EL (cell line): ENCODE measurements around the gene LMO4.
A peak's percentile ranks its signal among the peaks of the same experiment; 100 is the strongest.

ENCODE experiments used
- DNase-seq: peaks from one replicate; pipeline ENCODE4 v3.0.0-alpha.2; 2016

Gene LMO4

DNA sequence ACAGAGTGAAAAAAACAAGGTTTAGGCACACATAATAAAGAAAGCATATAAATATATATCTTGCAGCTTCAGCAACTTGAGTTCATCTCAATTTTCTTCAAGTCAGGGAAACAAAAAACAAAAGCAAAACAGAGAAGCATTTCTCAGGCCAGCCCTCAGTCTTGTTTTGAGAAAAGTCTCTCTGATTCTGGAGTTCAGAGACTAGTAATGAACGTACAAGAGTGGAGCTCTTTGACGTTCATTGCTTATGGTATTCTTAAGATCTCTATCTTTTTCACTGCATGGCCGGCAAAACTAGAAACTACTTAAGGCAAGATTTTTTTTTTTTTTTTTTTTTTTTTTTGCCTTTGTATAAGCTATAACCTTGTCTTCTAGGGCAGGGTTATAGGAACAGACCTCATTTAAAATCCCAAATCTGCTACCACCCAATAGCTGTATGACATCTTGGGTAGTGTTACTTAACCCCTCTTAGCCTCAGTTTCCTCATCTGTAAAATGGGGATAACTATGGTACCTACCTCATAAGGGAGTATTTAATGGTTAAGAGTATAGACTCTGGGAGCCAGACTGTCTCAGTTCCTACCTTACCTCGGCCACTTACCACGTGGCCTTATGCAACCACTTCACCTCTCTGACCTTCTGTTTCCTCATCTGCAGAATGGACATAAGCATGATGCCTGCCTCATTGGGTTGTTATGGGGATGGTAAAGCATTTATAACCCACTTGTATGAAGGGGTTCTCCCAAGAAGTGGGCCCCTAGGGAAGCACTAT, 33.6 kb downstream of the LMO4 start:
- DNase-seq: no peak

DNA sequence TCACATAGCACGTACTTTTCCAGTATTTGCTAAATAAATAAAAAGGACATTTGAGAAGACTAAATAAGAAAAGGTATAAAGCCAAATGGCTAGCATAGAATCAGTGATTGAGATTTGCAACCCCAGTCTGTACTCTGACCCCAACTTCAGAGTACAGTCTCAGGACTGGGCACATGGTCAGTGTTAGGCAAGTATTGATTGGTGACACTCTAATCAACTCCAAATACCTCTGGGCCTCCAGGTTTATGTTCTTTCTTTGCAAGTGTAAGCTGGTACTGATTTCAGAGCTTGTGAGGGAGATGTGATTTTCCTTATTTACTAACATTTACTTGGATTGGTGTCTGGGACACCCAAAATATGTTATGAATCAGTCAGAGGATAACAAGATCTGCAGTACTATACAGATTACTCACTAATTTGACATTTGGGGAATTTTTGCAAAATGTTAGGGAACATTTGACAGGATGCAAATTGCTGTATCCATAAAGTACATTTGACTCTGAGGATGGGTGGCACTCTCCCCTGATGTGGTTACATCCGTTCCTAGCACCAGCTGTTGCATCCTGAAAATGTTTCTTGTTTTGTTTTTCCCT, 34.2 kb downstream of the LMO4 start:
- DNase-seq: peak; percentile 35

DNA sequence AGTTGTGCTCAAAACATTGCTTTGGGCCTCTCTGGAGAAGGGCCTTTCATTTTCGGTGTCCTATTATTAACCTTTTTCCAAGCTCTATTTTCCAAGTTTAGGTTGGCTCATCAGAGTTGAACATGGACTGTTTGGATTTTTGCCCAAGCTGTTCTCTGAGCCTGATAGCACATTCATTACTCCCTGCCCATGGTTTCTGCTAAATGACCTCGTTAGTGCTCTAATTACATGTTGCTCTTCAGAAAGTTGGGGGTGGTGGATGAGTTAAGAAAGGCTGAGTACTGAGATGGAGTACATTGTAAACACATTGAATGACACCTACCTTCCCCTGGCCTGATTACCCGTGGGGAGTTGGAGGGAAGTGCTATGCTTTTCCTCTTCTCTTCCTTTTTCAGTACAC, 38.9 kb downstream of the LMO4 start:
- DNase-seq: no peak

DNA sequence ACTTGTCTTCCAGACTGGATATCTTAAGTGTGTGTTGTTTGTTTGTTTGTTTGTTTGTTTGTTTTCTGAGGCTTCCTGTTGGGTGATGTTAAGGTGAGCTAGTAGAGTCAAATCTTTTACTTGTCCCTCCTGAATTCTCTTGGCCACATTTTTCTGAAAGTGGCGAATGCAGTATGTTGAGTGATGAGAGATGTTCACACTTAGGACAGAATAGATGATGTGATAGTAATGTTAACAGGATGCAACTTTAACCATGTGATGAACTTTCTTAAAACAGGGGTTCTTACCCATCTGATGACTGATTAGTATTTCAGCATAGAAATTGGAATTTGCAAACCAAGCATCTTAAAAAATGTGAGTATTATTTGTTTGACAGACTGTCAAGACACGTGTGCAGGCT, 40.2 kb downstream of the LMO4 start:
- DNase-seq: no peak

DNA sequence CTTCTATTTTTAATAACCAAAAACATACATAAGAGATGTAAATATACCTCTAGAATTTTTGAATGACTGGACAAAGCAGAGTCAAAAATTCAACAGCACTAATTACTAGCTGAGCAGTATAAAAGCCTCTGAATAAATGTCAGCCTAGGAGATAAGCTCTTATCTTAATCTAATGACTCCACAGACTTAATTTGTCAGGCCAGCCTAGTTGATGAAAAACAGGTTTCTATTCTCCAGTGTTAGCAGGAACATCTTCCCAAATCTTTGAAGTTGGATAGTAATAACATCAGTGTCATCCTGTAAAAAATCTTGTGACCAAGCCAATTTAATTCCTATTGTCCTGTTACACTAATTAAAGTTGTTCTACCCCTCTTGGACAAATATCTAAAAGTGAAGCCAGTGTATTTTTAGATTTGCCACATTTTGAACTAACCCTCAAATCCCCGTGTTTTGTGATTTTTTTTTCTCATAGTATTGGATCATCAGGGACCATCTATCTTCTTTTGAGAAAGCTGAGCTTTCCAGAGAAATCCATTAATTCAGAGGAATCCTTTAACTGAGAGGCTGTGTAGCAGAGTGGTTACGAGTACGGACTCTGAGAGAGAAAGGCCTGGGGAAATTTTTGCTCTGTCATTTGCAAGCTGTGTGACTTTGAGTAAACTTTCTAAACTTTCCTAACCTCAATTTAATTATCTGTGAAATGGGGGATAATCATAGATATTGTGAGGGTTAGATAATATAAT, 41.2 kb downstream of the LMO4 start:
- DNase-seq: no peak

DNA sequence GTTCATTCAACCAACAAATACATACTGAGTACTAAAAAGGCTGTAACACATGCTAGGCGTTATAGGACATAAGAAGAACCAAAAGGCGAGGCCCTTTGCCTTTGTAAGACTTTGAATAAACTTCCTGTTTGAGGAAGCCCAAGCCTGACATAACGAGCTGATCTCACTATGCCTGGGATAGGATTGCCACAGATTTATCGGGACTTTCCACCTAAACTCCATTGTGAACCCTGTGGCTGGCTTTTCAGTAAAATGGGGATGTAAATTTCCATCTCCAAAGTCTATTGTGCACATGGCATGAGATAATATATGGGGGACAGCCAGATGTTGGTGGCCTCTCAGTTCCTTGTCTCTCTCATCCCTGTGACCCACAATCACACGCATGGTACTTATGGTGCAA, 41.9 kb downstream of the LMO4 start:
- DNase-seq: no peak

DNA sequence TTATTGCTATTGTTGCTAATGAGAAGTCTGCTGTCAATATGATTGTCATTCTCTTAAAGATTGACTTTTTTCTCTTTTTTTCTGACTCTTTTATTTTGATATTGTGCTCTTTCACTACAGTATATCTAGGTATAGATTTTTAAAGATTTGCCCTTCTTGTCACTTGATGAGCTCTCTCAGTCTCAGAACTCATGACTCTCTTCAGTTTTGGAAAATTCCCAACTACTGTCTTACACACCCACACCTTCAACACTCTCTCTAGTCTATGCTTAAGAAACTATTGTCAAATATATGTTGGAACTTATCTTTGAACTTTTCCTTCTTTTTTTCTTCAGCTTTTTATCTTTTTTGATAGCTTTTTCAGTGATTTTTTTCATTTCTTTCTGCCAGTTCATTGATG, 50.6 kb downstream of the LMO4 start:
- no peak for DNase-seq

DNA sequence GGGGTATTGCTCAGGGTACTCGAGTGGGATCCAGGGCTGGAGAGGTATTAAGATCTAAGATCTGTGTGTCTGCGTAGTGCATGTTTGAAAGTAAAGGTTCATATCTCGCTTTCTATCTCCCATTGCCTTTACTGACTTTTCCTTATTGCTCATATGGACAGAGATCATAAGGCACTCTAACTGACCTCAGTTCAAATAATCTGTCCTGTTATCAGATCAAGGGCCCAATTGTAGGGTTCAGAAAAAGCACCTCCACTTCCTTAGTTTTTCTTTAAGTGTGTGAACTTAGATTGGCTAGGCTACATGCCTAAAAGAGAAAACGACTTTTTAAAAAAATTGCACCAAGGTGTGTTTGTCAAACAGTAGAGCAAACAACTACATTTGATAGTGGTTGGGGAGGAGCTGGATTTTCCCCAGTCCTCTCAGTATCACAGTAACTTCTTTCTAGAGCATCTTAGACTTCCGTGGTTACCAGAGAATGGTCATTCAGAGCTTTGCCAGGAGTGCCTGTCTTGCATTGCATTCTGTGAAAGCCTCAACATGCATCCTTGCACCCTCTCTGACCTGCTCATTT, 57.6 kb downstream of the LMO4 start:
- no peak for DNase-seq

DNA sequence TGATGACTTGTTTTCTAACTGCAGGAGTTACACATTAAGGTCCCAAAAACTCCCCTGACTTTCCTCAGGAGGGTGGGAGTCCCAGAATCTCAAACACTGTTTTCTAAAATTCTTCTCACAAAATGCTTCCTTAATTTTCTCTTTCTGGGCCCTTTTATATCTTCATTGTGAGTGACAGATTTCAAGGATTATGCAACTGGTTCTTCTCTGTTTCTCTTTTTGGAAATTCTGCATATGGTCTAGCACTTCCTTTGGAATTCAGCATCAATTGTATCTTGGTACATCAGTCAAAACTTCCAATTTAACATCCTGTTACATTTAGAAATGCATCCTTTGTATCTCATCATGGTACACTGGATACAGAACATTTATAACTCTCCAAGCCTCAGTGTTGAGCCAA, 59.7 kb downstream of the LMO4 start:
- DNase-seq: no peak

DNA sequence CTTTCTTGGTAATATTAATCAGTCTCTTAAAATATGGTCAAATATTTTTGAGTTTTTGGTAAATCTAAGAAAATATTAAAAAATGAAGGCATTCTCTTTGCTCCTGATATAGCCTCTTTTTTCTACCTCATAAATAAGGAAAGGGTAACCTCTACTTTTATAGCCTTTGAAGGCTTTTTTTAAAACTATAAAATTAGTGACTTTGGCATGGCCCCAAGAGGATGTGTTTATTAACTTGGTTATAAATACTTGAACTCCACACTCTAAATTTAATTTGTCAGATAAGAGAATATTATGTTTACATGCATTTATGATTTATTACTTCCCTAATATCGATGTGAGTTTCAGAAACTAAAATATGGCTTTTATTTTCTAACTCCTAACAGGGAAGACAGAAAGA, 60.3 kb downstream of the LMO4 start:
- DNase-seq: no peak

DNA sequence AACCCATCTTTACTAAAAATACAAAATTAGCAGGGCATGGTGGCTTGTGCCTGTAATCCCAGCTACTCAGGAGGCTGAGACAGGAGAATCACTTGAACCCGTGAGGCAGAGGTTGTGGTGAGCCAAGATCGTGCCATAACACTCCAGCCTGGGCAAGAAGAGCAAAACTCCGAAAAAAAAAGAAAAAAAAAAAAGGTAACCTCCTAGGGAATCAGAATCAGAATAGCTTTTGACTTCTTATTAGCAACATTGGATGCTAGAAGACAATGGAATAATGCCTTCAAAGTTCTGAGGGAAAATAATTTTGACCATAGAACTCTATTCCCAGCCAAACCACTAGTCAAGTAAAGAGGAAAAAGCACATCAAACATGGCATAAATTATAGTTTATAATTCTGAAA, 60.9 kb downstream of the LMO4 start:
- no peak for DNase-seq

DNA sequence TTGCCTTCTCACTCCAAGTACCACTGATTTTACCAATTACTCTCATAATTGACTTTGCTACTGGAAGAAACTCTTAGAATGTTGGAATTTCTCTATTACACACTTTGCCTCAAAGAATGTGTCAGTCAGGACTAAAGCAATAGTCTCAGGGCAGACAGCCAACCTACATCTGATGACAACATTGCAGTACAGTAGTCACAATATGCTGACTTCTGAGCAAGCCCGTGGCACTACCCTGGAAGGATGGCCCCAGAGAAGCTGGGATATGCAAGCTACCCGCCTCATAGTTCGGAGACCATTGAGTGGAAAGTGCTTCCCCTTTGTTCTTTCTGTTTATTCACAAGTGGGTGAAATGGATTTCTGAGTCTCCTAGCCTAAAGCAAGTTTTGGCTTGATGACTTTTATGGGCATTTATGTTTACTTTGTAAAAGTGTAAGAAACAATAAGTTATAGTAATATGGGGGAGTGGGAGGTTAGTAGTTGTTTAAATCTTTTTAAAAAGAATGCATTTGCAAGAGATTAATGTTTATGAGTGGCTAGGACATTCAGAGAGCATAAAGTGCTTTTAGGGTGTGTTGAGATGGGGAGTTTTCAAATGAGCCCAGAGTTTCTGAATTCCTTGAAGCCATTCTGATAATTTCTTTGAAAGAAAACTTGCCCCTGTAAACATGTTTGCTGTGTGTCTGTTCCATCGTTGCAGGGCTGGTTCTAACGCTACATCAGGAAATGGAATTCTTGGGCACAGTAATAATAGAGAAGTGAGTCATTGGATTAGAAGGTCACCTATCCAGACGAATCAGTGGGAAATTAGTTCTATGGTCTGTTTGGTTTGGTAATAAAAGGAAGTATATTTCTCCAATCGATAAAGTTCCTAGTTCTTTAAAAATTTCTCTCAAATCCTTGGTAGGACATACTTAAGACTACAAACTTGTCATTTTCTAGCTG, 63.8 kb downstream of the LMO4 start:
- DNase-seq: peak; percentile 73

DNA sequence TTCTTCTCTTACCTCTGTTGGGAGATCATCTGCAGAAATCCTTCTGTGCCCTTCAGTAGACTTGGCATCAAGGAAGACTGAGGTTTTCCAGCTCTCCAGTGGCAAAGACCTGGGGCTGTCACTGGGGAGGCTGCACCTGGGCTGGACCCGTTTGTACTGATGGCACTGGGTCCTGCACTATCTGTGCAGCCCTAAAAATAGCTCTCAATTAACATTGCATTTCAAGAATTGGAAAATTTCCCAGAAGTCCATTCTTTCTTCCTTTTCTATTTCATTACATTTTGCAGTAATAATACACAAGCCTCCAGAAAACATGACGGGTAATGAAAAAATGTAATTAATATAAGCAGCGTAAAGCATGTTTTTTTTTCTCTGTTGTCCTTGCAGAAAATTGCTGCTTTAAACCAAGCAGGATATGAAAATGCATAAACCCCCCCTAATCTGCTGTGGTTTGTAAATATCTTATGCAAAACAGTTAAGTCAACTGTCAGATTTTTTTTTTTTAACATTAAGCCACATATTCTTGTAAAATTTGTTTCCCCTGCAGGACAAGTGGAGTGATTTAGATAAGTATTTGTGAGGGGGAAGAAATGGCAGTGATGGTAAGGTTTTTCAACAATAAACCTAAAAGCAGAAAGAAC, 64.9 kb downstream of the LMO4 start:
- DNase-seq: no peak

DNA sequence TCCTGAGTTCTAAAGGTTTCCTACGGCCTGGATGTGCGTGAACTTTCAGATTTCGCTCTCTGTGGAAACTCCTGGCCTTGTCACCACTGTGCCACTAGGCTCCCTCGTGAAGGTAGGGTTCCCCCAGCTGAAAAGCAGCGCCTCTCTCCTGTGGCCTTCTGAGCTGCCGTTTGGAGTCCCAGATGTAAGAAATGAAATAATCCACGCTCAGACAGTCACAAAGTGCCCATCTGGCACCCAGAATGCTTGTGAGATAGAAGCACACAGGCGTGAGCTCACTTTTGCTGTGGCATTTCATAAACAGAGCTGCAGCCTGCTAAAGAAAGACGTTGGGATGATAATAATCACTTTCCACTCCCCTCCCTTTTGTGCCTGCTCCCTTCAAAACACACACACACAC, 65.8 kb downstream of the LMO4 start:
- no peak for DNase-seq

DNA sequence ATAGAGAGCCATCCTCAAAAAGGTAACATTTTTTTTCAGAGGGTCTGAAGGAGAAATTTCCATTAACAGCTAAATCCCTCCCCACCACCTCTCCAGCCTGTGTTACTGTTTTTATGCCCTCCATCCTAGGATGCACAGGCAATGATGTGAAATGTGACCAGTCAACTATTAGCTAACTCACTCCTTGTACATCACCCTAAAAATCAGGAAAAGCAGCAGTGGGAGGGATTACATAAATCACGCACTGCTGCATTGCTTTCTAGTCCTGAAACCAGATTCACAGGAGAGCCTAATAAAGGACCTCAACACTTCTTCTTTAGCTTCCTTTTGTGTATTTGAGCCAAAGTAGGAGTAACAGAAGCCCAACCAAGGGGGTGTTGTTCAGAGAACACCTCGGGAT, 66.3 kb downstream of the LMO4 start:
- no peak for DNase-seq
